NCI-H460 (cell line): ENCODE measurements around the gene LRRC30. TPM values are rescaled to one million over a fixed set of nuclear protein-coding genes. Genes with fewer than 3 reads are reported as not detected.
"Not testable (repeated sequence)": the region's sequence is repeated elsewhere in the genome, so short reads cannot be mapped to it uniquely, and the experiment has no call there.

Experiments
- DNase-seq: peaks from one replicate; pipeline ENCODE4 v3.0.0-alpha.2; 2016; ENCODE audit warnings: low read depth; ENCODE audit errors: extremely low read depth
- polyA plus RNA-seq: library from polyadenylated mRNA; depleted of rRNA; stranded (reverse); fragments of >200 nt; gene quantifications from 2 replicates; pipeline ENCODE4 v1.2.3, GENCODE V29; 2014; cell fraction: nucleus; rRNA removed
- total RNA-seq: library from RNA; depleted of rRNA; stranded (reverse); fragments of >200 nt; shearing (Covaris generic); gene quantifications from 2 replicates; pipeline ENCODE4 v1.2.3, GENCODE V29; 2014; rRNA removed

LRRC30 gene
- not detected in 2 replicates for total RNA-seq
- polyA plus RNA-seq, result not detected in 2 replicates

- DNase-seq, result no peak
Observed at GRCh38 chr18:7230626-7231349, at the start of gene LRRC30. Gene LRRC30 (plus strand): TSS chr18:7231089. CDS start chr18:7231139, 50 bp downstream.

- no peak for DNase-seq
Observed at GRCh38 chr18:7185701-7186100, 45.2 kb upstream of the LRRC30 start.

GRCh38 chr18:7190547-7191156, 40.2 kb upstream of the LRRC30 start:
- no peak for DNase-seq

GRCh38 chr18:7191736-7192135, 39.2 kb upstream of the LRRC30 start:
- DNase-seq, result no peak

- DNase-seq, result no peak
Observed at GRCh38 chr18:7195266-7195665, 35.6 kb upstream of the LRRC30 start.

GRCh38 chr18:7196421-7196820, 34.5 kb upstream of the LRRC30 start:
- no peak for DNase-seq

- no peak for DNase-seq
Observed at GRCh38 chr18:7197854-7198253, 33.0 kb upstream of the LRRC30 start.

GRCh38 chr18:7198326-7198725, 32.6 kb upstream of the LRRC30 start:
- no peak for DNase-seq

- DNase-seq, result no peak
Observed at GRCh38 chr18:7201096-7201495, 29.8 kb upstream of the LRRC30 start.

GRCh38 chr18:7202169-7202568, 28.7 kb upstream of the LRRC30 start:
- no peak for DNase-seq

- DNase-seq, result not testable (repeated sequence)
Observed at GRCh38 chr18:7203601-7204000, 27.3 kb upstream of the LRRC30 start.

GRCh38 chr18:7205346-7205745, 25.5 kb upstream of the LRRC30 start:
- no peak for DNase-seq

GRCh38 chr18:7206217-7206616, 24.7 kb upstream of the LRRC30 start:
- no peak for DNase-seq

GRCh38 chr18:7207366-7207915, 23.4 kb upstream of the LRRC30 start:
- no peak for DNase-seq

GRCh38 chr18:7221424-7222155, 9.3 kb upstream of the LRRC30 start:
- DNase-seq, result peak; percentile 64

- no peak for DNase-seq
Observed at GRCh38 chr18:7224198-7224597, 6.7 kb upstream of the LRRC30 start.

- no peak for DNase-seq
Observed at GRCh38 chr18:7232218-7232617, 1.3 kb downstream of the LRRC30 start.

- DNase-seq, result no peak
Observed at GRCh38 chr18:7233134-7233810, 2.4 kb downstream of the LRRC30 start.

GRCh38 chr18:7234091-7234490, 3.2 kb downstream of the LRRC30 start:
- no peak for DNase-seq

- DNase-seq, result no peak
Observed at GRCh38 chr18:7234956-7235355, 4.1 kb downstream of the LRRC30 start.

- DNase-seq, result no peak
Observed at GRCh38 chr18:7236072-7236471, 5.2 kb downstream of the LRRC30 start.
